CD4-positive, alpha-beta T cell treated with Interleukin-12 subunit alpha and Interleukin-12 subunit beta, for 1 hour (primary cell): ENCODE data around the gene LIMK2.
"Not testable (repeated sequence)": the region's sequence is repeated elsewhere in the genome, so short reads cannot be mapped to it uniquely, and the experiment has no call there.

Source experiments
- DNase-seq: peaks from one replicate; pipeline ENCODE4 v3.0.0-alpha.2; 2020

LIMK2 gene

DNA sequence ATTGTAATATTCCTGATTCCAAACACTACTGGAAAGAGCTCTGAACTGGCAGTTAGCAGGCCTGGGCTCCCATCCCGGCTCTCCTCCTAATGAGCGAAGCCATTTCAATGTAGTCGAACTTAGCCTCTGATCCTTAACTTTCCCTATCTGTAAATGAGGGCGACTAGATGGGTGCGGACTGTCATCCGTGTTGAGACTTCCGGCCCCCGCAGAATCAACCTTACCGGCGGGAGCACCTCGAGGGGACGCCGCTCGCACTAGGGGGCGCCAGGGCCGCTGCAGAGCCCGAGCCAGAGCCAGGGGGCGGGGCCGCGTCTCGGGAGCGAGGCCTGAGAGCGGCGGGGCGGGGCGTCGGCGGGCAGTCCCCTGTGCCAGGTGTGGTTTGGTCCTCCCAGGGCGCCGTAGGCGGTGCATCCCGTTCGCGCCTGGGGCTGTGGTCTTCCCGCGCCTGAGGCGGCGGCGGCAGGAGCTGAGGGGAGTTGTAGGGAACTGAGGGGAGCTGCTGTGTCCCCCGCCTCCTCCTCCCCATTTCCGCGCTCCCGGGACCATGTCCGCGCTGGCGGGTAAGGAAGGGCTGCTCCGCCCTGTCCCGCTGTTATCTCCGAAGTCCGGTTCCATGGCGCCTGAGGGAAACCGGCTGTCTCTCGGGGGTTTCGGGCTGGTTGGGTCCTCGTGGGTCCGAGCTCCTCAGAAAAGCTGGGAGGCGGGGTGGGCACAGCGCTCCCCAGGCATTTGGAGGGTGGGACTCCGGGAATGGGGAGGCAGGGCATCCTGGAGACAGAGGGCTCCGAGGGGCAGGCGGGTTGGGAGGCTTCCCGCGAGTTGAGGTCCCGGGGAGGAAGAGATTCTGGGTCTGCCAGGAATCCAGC is at the start of gene LIMK2:
Gene LIMK2, plus strand, starts transcription at position 437 of the 869 bp plus-strand sequence. Its CDS starts 111 bp downstream, at position 548.
- peak; percentile 96 for DNase-seq

DNA sequence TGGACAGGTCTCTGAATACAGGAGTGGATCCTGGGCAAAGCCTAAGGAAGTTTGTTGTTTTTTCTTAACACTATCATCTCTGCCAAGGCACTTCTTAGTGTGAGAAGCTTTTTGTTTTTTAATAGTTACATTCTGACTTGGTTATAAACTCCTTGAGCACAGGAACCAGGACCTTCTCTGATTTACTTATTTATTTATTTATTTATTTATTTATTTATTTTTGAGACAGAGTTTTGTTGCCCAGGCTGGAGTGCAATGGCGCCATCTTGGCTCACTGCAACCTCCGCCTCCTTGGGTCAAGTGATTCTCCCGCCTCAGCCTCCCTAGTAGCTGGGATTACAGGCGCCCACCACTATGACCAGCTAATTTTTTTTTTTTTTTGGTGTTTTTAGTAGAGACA is 41.1 kb upstream of the LIMK2 start:
- no peak for DNase-seq

DNA sequence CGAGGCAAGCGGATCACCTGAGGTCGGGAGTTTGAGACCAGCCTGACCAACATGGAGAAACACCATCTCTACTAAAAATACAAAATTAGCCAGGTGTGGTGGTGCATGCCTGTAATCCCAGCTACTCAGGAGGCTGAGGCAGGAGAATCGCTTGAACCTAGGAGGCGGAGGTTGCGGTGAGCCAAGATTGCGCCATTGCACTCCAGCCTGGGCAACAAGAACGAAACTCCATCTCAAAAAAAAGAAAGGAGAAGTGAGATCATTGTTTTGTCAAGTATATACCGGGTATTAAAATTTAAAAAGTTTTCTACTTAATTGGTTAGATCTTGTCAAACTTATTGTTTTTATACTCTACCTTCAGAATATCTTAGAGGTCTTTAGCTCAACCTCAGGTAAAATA is 40.4 kb upstream of the LIMK2 start:
- not testable (repeated sequence) for DNase-seq

DNA sequence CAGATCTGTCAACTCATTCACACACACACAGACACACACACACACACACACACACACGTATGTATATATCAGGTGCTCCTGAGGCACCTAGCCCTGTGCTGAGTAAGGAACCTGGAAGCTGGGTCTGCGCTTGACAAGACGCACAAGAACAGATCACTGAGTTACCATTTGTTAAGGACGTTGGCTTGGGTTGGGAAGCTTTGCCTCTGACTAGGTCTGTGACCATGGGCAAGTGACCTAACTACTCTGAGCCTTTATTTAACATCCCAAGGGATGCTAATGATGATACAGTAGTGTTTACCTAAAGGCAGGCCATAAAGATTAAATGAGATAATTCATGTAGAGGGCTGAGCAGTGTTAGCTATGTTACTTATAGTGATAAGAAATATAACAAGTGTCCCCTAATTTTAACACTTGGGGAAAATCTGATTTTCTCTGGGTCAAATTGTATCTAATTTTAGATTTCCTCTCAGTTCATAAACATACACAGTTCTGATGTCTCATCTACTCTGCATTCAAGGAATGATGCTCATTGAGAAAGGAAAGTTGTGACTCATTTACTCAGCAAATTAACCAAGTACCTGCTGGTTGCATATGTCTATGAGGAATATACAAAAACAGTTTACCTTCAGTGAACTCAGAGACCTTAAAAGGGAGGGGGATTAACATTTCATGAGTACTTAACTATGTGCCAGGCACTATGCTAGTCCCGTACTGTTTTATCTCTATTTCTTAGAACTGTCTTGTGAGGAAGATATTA is 38.5 kb upstream of the LIMK2 start:
- no peak for DNase-seq

DNA sequence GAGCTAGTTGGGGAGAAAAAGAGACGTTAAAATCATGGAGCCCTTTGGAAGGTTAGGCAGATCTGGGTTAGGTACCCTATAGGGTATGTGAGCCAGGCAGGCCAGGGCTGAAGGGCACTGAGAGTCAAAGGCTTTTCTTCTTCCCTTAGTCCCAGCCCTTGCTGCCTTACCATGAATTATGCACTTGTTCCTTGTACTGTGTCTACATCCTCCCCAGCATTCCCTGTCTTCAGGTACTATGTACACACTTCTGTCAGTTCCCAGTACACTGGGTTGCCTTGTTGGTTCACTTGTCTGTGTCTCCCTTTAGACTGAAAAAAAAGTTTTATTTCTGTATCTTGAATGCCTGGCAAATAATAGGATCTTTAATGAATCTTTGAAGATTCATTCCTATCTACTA is 35.2 kb upstream of the LIMK2 start:
- no peak for DNase-seq

DNA sequence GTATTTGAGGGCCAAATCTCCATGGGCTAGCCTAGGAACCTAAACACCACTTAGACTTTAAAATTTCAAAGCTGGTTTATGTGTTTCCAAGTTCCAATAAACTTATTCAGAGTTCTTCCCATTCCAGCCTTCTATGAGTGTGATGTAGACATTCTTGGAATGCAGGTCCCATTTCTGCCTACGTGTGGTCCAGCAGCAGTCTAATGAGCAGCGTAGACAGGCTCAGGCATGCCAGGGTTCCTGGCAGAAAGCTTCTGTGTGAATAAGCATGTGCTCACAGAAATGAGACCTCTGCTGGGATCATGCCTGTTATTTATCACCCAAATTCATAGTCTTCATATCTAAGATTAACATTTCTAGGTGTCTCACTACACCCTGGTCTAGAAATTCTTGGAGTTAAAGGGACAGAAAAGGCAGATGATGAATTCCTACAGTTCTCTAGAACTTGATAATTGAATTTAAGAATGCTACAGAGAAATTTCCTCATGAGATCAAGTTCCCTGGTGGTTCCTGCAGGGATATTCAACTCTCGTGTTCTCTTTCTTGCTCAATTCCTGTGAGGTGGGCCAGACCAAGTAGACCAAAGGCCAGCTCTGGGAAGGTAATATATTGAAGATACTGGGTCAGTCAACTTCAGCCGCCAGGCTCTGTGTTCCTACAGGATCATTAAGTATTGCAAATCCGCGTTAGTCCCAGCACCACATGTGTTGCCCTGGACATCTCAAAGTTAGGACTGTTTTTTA is 34.5 kb upstream of the LIMK2 start:
- no peak for DNase-seq

DNA sequence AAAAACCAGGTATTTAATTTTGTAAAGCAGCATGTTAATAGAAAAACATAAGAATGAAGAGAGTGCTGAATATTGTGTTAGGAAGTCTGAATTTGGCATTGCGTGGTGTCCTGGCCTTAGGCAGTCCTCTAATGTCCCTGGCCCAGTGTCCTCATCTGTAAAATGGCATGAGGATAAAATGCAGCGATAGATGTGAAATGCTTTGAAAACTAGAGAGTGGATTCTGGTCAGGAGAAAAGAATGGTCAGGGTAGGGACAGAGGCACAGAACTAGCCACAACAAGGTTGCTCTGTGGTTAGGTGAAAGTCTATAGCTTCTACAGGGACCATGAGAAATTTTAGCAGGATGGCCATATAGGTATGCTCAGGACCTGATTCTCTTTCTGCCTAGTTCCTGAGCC is 33.2 kb upstream of the LIMK2 start:
- DNase-seq, result no peak

DNA sequence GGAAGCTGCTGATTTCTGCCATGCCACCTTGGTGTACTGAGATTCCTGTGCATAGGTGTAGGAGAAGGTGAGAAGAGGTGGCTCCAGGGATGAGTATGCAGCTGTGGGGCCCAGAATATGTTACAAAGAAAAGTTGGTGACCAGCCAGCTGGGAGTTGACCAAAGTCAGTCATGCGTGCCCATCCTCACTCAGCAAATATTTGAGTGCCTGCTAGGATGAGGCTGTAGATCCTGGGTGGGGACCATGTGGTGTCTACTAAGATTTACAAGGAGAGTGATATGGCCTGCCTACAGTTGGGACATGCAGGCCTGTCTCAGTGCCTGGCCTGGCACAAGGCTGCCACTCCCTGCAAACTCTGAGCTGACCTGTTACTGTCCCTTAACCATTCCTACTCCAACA is 32.8 kb upstream of the LIMK2 start:
- DNase-seq, result no peak

DNA sequence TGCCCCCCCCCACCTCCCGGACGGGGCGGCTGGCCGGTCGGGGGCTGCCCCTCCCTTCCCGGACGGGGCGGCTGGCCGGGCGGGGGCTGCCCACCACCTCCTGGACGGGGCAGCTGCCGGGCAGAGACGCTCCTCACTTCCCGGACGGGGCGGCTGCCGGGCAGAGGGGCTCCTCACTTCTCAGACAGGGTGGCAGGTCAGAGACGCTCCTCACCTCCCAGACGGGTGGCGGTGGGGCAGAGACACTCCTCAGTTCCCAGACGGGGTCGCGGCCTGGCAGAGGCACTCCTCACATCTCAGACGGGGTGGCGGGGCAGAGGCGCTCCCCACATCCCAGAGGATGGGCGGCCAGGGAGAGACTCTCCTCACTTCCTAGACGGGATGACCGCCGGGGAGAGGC is 28.1 kb upstream of the LIMK2 start:
- no peak for DNase-seq

DNA sequence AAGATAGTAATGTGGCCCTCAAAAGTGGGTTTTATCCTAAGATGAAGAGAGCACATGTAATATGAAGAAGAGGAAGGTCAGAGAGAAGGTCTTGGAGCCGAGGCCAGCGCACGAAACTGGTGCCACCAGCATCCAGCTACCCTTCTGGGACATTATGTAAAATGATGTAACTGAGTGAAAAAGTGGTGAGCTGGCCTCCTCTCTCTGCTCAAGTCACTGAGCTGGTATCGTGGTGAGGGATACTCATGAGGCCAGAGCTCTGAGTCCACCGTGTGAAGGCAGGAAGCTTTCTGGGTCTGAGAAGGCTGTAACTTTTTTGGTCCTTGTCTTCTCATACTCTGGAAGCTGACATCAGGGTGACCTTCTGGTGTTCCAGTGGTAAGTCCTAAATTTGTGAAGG is 27.0 kb upstream of the LIMK2 start:
- no peak for DNase-seq

DNA sequence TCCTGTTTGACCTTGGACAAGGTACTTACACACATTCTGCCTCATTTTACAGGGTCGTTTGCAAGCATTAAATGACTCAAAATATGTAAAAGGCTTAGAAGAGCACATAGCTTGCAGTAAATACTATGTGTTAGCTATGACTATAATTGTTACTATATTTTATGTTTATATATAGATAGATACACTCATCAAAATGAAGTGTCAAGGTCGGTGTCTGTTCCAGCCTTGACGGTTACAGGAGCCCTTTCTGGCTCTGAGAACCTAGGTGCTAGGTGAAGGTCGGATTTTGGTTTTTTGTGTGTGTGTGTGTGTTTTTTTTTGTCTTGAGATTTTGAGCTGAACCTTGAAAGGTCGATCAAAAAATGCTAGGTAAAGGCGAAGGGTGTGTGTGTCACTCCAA is 24.5 kb upstream of the LIMK2 start:
- DNase-seq, result no peak

DNA sequence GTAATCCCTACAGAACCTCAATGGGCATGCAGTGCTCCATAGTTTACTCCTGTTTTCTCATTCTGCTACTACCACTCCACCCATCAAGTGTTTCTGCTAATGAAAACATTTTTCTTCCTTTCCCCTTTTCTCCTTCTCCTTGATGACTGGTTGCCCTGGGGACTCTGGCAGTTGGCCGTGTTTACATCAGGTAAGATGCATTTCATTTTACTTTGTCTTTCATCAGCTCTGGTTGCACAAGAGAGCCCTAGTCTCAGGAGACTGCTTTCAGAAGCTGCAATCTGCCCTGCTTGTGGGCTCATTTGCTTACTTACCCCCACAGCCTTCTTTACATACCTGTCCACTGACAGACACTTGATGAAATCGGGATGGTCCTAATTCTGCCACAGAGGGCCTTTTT is 19.6 kb upstream of the LIMK2 start:
- DNase-seq, result no peak

DNA sequence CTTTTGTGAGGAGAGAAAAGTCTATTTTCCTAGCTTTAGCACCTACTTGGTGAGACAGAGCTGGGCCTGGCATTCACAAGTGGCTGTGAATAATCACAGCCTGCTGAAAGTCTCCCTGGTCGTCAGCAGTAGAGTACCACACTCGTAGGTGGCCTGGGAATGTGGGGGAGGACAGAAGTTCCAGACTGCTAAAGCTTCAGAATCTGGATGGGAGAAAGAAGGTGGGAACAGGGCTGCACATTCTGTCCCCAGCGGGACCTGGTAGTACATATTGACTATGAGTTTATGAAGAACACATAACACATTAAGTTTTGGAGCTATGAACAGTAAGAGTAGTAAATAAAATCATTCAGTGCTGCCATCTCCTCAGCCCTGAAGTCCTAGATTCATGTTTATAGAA is 19.0 kb upstream of the LIMK2 start:
- no peak for DNase-seq

DNA sequence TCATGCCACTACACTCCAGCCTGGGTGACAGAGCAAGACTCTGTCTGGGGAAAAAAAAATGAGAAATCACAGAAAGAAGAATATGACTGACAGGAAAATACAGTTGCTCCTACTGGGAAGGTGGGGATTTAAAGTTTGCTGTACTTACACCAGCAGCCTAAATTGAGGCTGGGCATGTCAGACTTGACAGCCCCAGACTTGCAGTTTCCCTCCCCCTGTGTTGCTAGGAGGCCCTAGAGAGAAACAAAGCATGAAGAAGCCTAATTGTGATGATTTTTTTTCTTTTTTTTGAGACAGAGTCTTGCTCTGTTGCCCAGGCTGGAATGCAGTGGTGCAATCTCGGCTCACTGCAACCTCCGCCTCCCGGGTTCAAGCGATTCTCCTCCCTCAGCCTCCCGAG is 17.4 kb upstream of the LIMK2 start:
- DNase-seq, result not testable (repeated sequence)

DNA sequence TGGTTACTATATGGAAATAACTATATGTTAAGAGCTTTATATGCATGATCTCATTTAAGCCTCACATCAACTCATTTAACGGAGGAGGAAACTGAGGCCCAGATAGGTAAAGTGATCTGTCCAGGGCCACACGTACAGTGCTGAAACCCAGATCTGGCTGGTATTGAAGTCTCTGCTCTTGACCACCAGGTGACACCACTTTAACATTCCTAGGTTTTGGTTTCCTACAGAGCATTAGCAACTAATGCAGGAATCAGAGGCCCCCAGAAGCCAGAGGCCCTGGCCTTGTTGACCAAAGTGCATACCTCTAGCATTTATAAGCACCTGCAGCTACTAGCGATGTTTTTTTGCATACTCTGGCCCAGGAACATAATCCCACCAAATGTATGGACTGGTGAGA is 12.9 kb upstream of the LIMK2 start:
- peak; percentile 10 for DNase-seq

DNA sequence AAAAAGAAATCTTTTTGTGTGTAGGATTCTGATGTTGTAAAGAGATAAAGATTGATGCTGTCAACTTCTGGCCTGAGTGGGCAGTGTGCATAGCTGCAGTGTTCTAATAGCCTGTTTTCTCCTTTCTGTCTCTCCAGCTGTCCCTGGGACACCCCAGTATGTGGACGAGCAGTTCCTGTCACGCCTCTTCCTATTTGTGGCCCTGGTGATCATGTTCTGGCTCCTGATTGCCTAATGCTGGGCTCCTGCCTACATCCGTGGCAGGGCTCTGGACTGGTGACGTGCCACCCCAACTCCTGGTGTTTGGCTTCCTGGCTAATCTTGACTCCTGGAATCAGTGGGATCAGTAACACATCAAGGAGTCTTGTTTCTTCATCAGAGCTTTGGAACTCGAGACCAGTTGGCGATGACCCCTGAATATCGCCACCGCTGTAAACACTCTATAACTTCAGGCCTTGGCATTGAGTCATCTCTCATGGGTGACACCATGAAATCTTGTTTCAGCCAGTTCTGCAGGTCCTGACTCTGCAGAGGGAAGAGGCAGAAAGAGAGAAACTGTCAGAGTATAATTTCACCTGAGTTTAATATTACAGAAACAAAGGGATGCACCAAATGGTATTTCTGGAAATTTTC is 7.6 kb upstream of the LIMK2 start:
- DNase-seq, result not testable (repeated sequence)

DNA sequence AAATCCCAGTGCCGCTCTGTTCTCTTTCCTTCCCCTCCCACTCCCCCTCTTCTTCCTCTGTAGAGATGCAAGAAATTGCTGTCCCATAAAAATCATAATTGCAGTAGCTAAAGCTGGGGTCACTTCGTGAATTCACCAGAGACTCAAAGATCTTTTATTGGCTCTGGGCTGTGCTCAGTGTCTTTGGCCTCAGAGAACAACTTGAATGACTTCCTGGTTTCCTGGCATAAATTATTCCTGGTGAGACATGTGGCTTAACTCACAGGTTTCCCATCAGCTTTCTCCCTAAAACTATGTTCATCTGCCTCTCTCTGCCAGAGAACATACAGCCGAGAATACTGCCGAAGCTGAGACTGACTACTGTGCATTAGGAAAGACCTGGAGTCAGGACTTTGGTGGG is 7.0 kb upstream of the LIMK2 start:
- DNase-seq, result not testable (repeated sequence)

DNA sequence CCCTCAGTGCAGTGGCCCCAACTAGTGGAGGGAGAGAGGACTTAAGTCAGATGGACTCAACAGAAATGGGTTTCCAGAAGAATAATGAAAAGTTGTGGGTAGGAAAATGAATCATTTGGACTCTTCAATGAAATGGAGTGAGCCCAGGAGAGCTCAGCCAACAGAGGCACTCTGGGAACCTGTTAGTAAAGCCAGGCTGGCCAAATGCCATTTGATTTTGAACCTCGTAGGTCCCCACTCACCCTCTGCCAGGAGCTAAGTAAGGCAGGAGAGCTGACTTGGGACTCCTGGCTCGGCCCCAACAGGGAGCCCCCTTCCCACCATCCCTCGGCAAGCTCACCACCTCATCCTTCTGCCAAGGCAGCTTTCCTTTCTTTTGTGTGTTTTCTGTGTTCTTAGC is 5.6 kb upstream of the LIMK2 start:
- DNase-seq, result not testable (repeated sequence)

DNA sequence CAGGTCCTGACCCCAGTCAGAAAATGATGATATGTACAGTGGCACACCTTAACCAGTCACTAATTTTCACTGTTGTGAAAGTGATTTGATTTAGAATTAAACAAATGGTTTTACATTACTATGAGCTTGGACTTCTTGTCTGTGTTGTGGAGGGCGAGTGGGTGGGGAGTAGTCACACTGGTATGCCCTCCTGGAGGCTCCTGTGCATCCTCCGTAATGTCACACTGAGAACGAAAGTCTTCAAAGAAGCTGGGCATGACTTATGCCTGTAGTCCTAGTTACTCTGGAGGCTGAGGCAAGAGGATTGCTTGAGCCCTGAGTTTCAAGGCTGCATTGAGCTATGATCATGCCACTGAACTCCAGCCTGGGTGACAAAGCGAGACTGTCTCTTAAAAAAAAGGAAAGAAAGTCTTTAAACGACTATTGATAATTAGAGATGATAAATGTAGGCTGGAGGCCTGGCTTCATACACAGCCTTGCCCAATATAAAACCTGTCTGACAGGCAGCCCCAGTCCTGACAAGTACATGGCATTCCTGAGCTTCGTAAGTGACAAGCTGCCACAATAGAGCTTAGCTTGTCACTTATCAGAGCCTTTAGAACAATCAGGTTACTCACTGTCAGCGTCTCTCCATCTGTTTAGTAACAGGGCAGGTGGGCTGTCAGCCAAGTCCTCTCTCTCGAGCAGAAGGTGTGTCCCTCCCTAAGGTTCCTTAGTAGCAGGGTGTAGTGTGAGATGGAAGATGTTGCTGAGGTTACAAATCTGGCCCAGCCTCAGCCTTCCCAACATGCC is 5.0 kb upstream of the LIMK2 start:
- no peak for DNase-seq

DNA sequence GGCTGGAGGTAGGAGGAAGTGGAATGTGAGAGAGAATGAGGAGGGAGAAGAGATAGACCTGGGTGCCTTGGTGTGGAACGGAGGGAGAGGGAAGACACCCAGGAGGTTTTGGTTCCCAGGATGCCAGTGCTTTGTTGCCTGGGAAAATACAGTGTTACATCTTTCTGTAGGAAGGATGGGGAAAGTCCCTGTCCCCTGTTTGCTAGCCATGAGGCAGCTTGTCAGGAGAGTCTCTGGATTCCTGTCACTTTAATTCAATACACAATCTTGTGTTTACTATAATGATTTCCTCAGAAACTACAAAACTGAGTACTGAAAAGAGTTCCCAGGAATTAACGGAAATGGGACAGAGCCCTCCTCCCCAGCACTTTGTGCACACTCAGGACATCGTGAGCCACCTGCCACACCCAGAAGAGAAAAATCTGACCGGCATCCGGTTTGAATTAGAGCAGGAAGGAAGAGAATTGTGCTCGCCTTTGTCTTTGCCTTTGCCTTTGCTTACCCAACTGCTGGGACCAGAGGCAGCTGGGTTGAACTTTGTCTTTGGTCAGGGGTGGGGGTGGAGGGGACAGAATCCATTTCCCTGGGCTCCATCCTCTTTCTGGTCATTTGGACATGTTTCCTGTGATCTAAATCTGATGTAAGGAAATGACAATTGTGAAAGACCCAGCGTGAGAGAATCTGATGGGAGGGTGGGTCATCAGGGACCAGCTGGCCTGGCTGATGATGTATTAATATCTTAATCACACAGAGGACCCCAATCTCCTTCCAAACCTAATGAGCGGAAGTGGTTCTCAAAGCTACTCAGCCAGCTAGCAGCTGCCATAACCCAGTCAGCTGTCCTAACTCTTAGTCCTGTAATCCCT is 1.3 kb upstream of the LIMK2 start:
- peak; percentile 45 for DNase-seq

DNA sequence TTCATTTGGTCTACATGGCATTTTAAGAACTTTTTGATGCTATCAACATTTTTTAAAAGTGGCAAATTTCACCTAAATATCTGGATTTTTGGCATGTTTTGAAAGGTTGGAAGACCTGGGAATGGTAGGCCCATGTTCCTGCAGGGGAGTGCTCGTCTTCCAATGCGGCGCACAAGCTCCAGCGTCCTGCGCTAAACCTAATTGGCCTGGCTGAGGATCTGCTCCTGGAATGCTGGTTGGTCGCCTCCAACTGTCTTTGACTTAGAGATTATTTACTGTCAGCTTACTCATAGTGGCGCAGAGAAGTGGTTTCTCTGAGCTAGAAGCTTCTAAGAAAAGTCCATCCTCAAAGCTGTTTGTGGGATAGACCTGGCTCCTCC is 626 bp upstream of the LIMK2 start:
- no peak for DNase-seq
